GM21786 (cell line): Measurements from ENCODE around the gene CNTNAP2.
"Not testable (repeated sequence)": the region's sequence is repeated elsewhere in the genome, so short reads cannot be mapped to it uniquely, and the experiment has no call there.

Source experiments
- ATAC-seq: cut with Tn5 transposase; IDR thresholded peaks from one replicate; pipeline ENCODE4 v1.9.1; 2021; ENCODE audit not compliant: unreplicated experiment

CNTNAP2 gene

DNA sequence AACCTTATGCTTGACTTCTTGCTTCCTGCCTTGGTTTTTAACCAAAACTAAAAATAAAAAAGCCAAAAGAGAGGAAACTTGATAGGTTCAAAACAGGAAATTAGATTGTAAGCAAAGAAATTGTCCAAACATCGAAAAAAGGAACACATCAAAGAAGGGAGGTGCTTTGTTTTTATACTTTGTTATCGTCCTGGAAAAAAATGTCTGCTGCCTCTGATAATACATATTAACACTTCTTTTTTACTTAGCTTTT is 2187.4 kb downstream of the CNTNAP2 start:
- no peak for ATAC-seq

- no peak for ATAC-seq
These were observed 2187.9 kb downstream of the CNTNAP2 start for GRCh38 chr7:148304456-148304855.

- ATAC-seq = no peak
These were observed 2190.2 kb downstream of the CNTNAP2 start for GRCh38 chr7:148306759-148307158.

GRCh38 chr7:148318102-148318811 is 2201.7 kb downstream of the CNTNAP2 start:
- no peak for ATAC-seq

DNA sequence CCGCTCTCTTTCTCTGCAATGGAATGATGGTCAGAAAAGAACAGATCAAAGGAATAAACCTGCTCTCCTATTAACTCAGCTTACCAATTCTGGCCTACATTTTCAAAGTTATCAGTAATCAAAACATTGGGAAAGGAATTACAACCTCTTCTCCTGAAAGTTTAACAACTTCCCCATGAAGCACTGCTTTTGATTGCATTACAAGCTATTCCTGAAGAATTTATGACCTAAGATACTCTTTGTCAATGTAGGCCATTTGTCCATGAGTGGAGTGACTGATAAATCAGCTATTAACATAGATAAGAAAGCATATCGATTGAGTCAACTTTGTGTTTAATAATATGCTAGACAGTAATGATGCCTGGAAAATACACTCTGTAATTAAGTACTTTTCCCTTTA is 2202.2 kb downstream of the CNTNAP2 start:
- ATAC-seq = no peak

GRCh38 chr7:148319316-148319808 is 2202.8 kb downstream of the CNTNAP2 start:
- no peak for ATAC-seq

DNA sequence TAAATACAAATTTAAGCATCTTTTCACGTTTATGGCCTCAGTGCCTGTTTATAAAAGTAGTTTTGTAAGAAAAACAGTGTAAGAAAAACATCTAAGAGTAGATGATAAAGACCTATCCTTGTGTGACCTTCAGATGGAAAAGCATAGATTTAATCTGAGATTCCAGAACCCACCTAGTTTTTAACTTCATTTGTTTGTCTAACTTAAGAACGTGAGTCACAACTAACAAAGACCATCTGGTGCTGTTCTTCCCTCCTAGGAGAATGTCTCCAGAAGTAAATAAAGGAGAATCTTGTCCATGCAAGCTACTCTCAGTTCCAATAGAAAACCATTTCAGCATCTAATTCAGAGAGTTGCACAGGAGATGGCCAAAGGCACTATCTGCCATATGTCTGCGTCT is 2208.6 kb downstream of the CNTNAP2 start:
- ATAC-seq = no peak

DNA sequence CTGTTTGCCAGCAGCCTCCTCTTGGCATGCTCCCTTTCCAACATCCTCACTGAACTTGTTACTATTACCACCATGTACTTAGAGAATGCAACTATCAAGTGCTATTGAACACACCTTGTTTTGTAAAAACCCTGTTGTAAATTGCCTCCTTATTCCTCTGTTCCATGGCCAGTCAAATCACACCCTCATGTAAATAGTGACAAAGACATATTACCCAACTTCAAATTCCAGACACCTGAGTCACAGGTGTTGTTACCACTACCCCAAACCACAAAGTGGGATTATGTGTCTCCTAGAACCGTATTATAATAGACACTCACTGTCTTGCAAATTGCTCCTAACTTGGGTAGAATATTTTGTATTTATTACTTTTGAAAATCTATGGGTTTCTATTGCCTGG is 2210.8 kb downstream of the CNTNAP2 start:
- ATAC-seq = no peak

- ATAC-seq = no peak
These were observed 2212.3 kb downstream of the CNTNAP2 start for GRCh38 chr7:148328906-148329305.

- no peak for ATAC-seq
These were observed 2213.7 kb downstream of the CNTNAP2 start for GRCh38 chr7:148330124-148330818.

- ATAC-seq = no peak
These were observed 2214.2 kb downstream of the CNTNAP2 start for GRCh38 chr7:148330822-148331221.

- ATAC-seq = not testable (repeated sequence)
These were observed 2214.9 kb downstream of the CNTNAP2 start for GRCh38 chr7:148331456-148331855.

- no peak for ATAC-seq
These were observed 2215.9 kb downstream of the CNTNAP2 start for GRCh38 chr7:148332191-148333186.

DNA sequence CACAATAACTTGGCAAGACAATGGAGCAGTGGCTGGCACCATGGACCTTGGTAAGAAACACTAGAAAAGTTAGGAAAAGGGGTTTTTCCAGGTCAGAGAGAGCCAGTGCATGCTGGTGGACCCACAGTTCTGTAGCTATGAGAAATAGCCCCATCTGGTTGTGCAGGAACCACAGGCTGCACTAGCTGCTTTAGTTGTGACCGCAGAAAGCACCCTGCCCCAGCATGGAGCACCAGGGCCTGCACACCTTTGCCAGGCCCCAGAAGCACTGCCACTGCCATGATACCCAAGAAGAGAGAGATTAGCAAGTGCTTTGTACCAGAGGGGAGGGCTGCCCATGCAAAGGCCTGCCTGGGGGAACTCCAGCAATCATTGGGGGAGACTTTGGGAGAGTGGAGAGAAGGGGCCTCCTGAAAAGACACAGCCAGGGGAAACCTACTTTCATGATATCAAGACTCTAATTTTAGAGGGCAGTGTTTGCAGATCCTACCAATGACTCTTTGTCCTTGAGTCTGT is 2217.9 kb downstream of the CNTNAP2 start:
- ATAC-seq = no peak

GRCh38 chr7:148334959-148335577 is 2218.5 kb downstream of the CNTNAP2 start:
- no peak for ATAC-seq

GRCh38 chr7:148335790-148336189 is 2219.2 kb downstream of the CNTNAP2 start:
- ATAC-seq = no peak

DNA sequence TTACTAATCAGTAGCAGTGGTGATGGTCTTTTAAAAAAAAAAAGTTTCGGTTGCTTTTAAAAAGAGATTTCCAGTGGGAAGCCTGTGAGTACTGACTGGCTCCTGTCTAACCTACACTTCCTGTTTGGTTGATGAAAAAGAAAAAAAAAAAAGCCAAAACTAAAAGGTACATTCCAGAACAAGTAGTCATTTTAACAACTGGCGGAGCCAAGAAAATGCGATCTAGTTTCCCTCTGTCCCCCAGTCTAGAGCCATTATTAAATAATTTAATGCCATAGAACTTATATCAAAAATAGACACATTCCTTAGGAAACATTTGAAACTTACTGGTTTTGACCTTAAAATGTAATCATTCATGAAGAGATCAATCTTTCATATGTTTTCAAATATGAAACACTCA is 2219.8 kb downstream of the CNTNAP2 start:
- no peak for ATAC-seq

GRCh38 chr7:148337246-148337965 is 2220.8 kb downstream of the CNTNAP2 start:
- no peak for ATAC-seq

DNA sequence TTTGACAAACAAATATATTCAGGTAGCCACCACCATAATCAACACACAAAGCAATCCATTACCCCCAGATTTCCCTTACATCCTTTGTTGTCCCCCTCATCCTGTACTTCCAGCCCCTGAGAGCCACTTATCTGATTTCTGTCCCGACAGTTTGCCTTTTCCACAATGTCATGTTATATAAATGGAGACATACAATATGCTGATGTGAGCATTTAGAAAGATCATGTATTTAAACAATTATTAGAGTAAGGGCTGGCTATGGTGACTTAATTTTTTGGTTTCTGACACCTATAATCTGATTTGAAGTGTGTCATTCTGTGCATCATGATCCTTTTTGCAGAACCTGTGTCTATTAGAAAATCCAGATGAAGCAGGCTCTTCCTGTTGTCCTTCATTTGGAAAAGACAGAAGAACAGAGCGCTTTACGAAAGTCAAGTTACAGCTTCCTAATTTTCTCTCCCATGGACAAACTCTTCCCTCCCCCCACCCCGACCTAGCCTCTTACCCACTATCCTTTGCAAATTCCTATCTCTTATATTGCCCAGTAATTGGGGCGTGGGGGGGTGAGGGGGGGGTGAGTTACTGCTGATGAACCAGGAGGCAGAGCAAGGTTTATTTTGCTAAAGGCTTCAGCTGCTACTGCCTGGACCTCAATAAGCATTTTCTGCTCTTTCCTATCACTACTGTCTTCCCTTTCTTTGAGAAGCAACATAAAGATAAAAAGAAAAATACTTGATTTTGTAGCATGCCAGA is 2221.6 kb downstream of the CNTNAP2 start:
- ATAC-seq = no peak
